GM12874 (cell line): ENCODE data around the gene SLC18A3.

Source experiments
- CTCF ChIP-seq: IDR thresholded peaks from 2 replicates; pipeline ENCODE4 v1.5.1; 2011; ENCODE audit warnings: low read depth, mild to moderate bottlenecking, control low read depth, low read length, moderate library complexity; ENCODE audit not compliant: insufficient read depth

Gene SLC18A3

GRCh38 chr10:49613882-49614241 is 3.8 kb downstream of the SLC18A3 start, which contains the start of gene CHAT:
CHAT (plus strand) TSS chr10:49614037; CDS start chr10:49614190, 153 bp downstream.
- no peak for TF ChIP-seq CTCF

DNA sequence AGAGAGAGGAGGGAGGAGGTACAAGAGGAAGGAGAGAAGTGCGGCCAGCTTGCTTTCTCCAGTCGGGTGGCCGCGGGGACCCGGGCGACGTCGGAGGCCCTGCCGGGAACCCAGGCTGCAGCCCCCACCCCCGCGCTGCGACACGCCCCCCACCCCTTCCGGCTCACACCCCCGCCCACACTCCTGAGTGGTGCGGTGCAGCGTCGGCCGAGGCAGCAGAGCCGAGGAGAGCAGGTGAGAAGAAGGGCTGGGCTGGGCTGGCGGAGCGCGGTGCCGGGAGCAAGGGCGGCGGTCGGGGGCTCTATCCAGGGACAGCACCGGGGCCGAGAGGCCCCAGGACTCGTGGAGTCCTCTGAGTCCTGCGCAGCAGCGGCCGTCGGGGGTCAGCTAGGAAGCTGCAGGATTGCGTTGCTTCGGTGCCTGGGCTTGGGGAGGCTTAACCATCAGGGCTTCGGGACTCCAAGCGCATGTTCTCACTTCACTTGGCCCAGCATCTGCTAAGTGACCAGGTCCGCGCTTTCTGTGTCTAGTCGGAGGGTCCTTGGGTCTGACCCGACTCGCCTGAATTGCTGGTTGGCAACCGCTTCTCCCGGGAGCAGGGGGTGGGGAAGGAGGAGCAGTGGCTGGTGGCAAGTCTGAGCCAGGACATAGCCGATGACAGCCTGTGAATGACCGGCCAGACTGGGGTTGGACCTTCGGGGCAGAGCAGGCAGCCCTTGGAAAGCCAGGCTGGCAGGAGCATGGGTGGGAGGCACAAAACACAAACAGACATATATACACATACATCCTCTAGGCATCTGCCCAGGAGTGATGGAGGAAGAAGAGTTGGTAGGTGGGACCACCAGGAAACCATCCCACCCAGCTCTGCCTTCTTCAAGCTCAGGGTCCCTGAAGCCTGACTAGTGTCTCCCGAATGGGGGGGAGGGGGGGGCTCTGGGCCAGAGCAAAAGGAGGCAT is 4.4 kb downstream of the SLC18A3 start:
- TF ChIP-seq CTCF: no peak

- no peak for TF ChIP-seq CTCF
These were observed 5.1 kb downstream of the SLC18A3 start for GRCh38 chr10:49615213-49615612.

- TF ChIP-seq CTCF: no peak
These were observed 5.6 kb downstream of the SLC18A3 start for GRCh38 chr10:49615721-49616120.

GRCh38 chr10:49616421-49617101 is 6.5 kb downstream of the SLC18A3 start:
- TF ChIP-seq CTCF: no peak

GRCh38 chr10:49617121-49618020 is 7.3 kb downstream of the SLC18A3 start:
- TF ChIP-seq CTCF: no peak
